ENCODE data around the gene TBC1D16. TPM values are rescaled to one million over a fixed set of nuclear protein-coding genes. Genes with fewer than 3 reads are reported as not detected.

The TBC1D16 gene
- total RNA-seq, 1 donor from 2014 or later = 21.7 TPM

DNA sequence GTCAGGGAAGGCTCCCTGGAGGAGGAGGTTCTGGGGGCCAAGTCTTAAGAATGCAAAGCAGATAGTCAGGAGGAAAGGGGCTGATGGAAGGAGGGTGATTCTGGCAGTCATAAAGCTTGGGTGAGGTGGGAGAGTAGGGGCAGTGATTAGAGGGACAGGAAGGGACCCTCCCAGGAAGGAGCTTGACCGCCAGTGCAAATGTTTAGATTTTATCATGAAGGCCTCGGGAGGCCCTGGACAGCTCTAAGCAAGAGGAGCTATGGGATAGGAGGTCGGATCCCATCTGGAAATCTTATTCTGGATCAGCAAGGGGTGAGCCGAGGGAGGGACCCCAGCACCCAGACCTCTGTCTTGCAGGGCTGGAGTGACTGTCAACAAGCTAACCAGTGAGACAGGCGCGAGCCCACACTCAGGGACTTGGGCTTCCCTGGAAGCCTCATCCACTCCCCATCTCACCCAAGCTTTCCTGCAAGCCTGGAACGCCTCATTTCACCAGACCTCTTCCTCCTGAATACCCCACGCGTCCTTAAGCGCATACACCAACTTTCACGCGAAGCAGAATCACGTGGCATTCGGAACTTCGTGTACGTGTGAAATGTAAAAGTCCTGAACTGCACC, 144.4 kb downstream of the TBC1D16 start:
- intact Hi-C loops (cut with DNase I) = no loop called here
- Histone ChIP-seq H3K4me1 (no peaks in the 10 kb centered on the region), H3K36me3 (no peaks in the 10 kb centered on the region), H3K9me3 (no peaks in the 10 kb centered on the region), H3K27me3 (peaks cover 7% of the 10 kb centered on the region), H3K27ac (no peak overlapping the region), H3K4me3 (no peak overlapping the region)
- ATAC-seq (no peak), DNase-seq (no peak)
- TF ChIP-seq, protein P1, sequence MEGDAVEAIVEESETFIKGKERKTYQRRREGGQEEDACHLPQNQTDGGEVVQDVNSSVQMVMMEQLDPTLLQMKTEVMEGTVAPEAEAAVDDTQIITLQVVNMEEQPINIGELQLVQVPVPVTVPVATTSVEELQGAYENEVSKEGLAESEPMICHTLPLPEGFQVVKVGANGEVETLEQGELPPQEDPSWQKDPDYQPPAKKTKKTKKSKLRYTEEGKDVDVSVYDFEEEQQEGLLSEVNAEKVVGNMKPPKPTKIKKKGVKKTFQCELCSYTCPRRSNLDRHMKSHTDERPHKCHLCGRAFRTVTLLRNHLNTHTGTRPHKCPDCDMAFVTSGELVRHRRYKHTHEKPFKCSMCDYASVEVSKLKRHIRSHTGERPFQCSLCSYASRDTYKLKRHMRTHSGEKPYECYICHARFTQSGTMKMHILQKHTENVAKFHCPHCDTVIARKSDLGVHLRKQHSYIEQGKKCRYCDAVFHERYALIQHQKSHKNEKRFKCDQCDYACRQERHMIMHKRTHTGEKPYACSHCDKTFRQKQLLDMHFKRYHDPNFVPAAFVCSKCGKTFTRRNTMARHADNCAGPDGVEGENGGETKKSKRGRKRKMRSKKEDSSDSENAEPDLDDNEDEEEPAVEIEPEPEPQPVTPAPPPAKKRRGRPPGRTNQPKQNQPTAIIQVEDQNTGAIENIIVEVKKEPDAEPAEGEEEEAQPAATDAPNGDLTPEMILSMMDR (IDR thresholded peaks at IDR 0.05) = no peak

DNA sequence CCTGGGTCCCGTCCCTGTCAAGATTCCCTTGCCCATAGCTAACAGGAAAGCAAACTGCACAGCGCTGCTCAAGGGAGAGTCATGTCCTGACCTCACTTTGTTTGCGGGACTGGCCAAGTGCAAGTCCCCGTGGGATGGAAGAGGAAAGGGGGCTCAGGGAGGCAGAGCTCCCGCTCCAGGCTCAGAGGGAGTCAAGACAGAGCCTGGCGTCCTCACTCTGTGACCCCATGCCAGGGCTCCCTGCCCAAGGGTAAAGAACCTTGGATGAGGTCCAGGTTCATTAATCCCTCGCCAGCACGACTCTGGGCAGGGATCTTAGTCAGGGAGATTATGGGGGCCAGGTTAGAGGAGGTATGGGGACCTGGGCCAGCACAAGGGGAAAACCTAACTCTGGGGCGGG, 145.0 kb downstream of the TBC1D16 start:
- DNase-seq (no peak), ATAC-seq (no peak)
- H3K27me3 ChIP-seq = peaks cover 7% of the 10 kb centered on the region
- H3K4me3 ChIP-seq = no peak overlapping the region
- intact Hi-C loops (cut with DNase I) = no loop called here
- no peak overlapping the region for H3K27ac ChIP-seq
- no peaks in the 10 kb centered on the region for H3K4me1 ChIP-seq
- no peaks in the 10 kb centered on the region for H3K9me3 ChIP-seq
- no peaks in the 10 kb centered on the region for H3K36me3 ChIP-seq
- TF ChIP-seq, protein P1 (IDR thresholded peaks at IDR 0.05) = no peak

- Histone ChIP-seq H3K9me3 (no peaks in the 10 kb centered on the region), H3K27ac (no peak overlapping the region), H3K4me3 (no peak overlapping the region), H3K4me1 (no peaks in the 10 kb centered on the region), H3K36me3 (no peaks in the 10 kb centered on the region), H3K27me3 (peaks cover 7% of the 10 kb centered on the region)
- no peak for DNase-seq
- no peak for ATAC-seq
- TF ChIP-seq, protein P1 (IDR thresholded peaks at IDR 0.05) = no peak
- intact Hi-C loops (cut with DNase I) = no loop called here
Measured at GRCh38 chr17:79888811-79889634, 146.6 kb downstream of the TBC1D16 start.

DNA sequence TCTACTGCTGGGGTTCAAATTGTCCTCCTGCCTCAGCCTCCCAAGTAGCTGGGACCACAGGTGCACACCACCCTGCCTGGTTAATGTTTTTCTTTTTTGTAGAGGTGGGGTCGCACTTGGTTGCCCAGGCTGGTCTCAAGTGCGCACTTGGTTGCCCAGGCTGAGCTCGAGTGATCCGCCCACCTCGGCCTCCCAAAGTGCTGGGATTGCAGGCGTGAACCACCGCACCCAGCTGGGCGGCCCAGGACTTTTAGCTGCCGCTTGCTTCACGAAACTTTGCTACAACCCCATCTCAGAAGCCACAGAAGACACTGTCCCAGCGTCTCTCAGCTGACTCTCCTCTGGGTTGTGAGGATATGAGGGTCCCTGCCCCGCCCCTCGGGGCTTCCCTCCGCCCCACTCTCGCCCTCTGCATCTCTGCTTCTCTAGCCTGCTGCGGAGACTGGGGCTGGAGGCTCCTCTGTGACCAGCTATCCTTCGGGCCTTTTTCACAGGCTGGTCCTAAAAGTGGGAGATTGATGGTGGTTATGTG, 147.6 kb downstream of the TBC1D16 start:
- Histone ChIP-seq H3K4me1 (no peaks in the 10 kb centered on the region), H3K36me3 (no peaks in the 10 kb centered on the region), H3K27me3 (peaks cover 7% of the 10 kb centered on the region), H3K9me3 (no peaks in the 10 kb centered on the region), H3K27ac (no peak overlapping the region), H3K4me3 (no peak overlapping the region)
- TF ChIP-seq, protein P1 (IDR thresholded peaks at IDR 0.05) = no peak
- ATAC-seq = no peak
- no peak for DNase-seq
- intact Hi-C loops (cut with DNase I) = no loop called here

- H3K4me1 ChIP-seq = no peaks in the 10 kb centered on the region
- DNase-seq = no peak
- no peak for ATAC-seq
- intact Hi-C loops (cut with DNase I) = no loop called here
- H3K27me3 ChIP-seq = peaks cover 7% of the 10 kb centered on the region
- no peak overlapping the region for H3K4me3 ChIP-seq
- no peaks in the 10 kb centered on the region for H3K9me3 ChIP-seq
- H3K27ac ChIP-seq = no peak overlapping the region
- TF ChIP-seq, protein P1 (IDR thresholded peaks at IDR 0.05) = no peak
- no peaks in the 10 kb centered on the region for H3K36me3 ChIP-seq
Measured at GRCh38 chr17:79887451-79887991, 148.2 kb downstream of the TBC1D16 start.
